ENCODE results near the gene SCUBE1. TPM values are rescaled to one million over a fixed set of nuclear protein-coding genes. Genes with fewer than 3 reads are reported as not detected.

Gene SCUBE1
- total RNA-seq, 2 experiments from 2014 or later, result 0.07 TPM; not detected in 1

DNA sequence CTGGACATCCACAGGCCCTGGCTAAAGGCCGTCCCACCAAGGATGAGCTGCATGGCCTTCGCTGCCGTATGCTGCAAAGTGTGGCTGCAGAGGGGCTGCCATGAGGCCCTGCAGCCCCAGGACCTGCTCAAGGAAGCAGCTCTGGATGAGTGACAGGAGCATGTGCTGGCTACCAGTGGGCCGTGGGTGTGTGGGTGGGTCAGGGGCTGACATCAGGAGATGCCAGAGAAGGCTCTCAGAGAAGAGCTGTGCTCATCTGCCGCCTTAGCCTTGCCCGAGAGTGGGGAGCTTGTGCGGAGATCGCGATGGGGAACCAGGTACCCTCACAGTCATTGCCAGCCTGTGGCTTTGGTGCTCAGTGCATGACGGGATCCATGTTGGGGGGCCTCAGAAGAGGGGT lies 41.3 kb downstream of the SCUBE1 start:
- POLR2A ChIA-PET, result no interaction called here
- Mint-ChIP-seq H3K36me3 (ENCODE audit: low read depth) (no peaks in the 10 kb centered on the region), H3K4me3 (no peak overlapping the region), H3K27me3 (no peaks in the 10 kb centered on the region), H3K4me1 (ENCODE audit: low read depth) (no peaks in the 10 kb centered on the region), H3K27ac (no peak overlapping the region), H3K9me3 (no peaks in the 10 kb centered on the region)
- intact Hi-C loops (cut with micrococcal nuclease), result no loop called here
- ATAC-seq (no peak), DNase-seq (no peak)
- TF ChIP-seq, protein P1, sequence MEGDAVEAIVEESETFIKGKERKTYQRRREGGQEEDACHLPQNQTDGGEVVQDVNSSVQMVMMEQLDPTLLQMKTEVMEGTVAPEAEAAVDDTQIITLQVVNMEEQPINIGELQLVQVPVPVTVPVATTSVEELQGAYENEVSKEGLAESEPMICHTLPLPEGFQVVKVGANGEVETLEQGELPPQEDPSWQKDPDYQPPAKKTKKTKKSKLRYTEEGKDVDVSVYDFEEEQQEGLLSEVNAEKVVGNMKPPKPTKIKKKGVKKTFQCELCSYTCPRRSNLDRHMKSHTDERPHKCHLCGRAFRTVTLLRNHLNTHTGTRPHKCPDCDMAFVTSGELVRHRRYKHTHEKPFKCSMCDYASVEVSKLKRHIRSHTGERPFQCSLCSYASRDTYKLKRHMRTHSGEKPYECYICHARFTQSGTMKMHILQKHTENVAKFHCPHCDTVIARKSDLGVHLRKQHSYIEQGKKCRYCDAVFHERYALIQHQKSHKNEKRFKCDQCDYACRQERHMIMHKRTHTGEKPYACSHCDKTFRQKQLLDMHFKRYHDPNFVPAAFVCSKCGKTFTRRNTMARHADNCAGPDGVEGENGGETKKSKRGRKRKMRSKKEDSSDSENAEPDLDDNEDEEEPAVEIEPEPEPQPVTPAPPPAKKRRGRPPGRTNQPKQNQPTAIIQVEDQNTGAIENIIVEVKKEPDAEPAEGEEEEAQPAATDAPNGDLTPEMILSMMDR (IDR thresholded peaks at IDR 0.05), result no peak
- CTCF ChIA-PET, result interaction anchor here (1.0 kb wide), 1 partner anchor 29 kb away, joined by 3 read pairs; no protein-coding TSS in a partner anchor

DNA sequence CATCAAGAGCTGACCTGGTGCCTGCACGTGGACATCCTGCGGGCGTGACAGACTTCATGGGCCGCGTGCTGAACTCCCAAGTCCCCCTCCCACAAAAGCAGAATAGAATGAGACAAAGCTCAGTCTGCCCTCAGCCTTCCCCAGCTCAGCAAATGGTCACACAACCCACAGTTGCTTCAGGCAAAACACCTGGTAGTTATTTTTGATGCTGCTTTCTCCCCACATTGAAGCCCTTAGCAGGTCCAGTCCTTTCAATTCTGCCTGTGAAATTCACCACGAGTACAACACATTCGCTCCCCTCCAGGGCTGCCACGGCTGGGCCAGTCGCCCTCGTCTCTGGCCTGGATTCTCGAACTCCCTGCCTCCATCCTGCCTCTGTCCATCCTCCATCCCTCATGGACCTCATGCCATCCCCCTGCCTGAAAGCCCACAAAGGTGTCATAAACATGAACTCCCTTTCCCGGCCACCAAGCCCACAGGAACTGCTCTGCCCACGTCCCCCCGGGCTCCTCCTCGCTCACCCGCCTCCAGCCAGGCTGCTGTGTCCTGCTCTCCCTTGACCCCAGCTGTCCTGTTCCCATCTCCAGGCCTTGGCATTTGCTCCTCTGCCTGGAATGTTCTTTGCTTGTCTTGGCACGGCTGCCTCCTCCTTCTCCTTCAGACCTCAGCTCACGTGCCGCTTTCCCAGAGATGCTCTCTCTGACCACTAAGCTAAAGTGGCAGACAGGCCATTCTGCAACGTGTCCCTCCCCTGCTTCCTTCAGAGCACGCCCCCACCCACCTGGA lies 42.1 kb downstream of the SCUBE1 start:
- no peak overlapping the region for H3K4me3 Mint-ChIP-seq
- DNase-seq (no peak), ATAC-seq (no peak)
- TF ChIP-seq, protein P1 (IDR thresholded peaks at IDR 0.05), result no peak
- CTCF ChIA-PET, result interaction anchor here (1.0 kb wide), 1 partner anchor 27 kb away, joined by 4 read pairs; no protein-coding TSS in a partner anchor
- POLR2A ChIA-PET, result interaction anchor here (1.2 kb wide), 1 partner anchor 41 kb away, joined by 4 read pairs; no protein-coding TSS in a partner anchor
- H3K27me3 Mint-ChIP-seq, result no peaks in the 10 kb centered on the region
- no peak overlapping the region for H3K27ac Mint-ChIP-seq
- H3K36me3 Mint-ChIP-seq (ENCODE audit: low read depth), result no peaks in the 10 kb centered on the region
- intact Hi-C loops (cut with micrococcal nuclease), result no loop called here
- H3K9me3 Mint-ChIP-seq, result no peaks in the 10 kb centered on the region
- no peaks in the 10 kb centered on the region for H3K4me1 Mint-ChIP-seq (ENCODE audit: low read depth)

DNA sequence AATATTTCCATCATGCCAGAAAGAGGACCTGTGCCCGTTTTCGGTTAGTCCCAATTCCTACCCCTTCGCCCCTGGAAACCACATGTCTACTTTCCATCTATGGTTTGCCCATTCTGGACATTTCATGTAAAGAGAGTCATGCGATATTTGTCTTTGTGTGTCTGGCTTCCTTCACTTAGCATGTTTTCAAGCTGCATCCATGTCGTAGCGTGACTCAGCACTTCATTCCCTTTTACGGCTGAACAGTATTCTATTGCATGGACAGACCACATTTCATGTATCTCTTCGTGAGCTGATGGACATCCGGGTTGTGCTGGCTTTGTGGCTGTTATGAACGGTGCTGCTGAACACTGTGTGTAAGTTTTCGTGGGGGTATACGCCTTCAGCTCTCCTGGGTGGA lies 43.4 kb downstream of the SCUBE1 start:
- H3K27ac Mint-ChIP-seq, result no peak overlapping the region
- no peaks in the 10 kb centered on the region for H3K4me1 Mint-ChIP-seq (ENCODE audit: low read depth)
- CTCF ChIA-PET, result no interaction called here
- DNase-seq, result no peak
- TF ChIP-seq, protein P1 (IDR thresholded peaks at IDR 0.05), result no peak
- no peaks in the 10 kb centered on the region for H3K36me3 Mint-ChIP-seq (ENCODE audit: low read depth)
- intact Hi-C loops (cut with micrococcal nuclease), result no loop called here
- H3K4me3 Mint-ChIP-seq, result no peak overlapping the region
- H3K27me3 Mint-ChIP-seq, result no peaks in the 10 kb centered on the region
- no peaks in the 10 kb centered on the region for H3K9me3 Mint-ChIP-seq
- POLR2A ChIA-PET, result no interaction called here
- ATAC-seq, result no peak

DNA sequence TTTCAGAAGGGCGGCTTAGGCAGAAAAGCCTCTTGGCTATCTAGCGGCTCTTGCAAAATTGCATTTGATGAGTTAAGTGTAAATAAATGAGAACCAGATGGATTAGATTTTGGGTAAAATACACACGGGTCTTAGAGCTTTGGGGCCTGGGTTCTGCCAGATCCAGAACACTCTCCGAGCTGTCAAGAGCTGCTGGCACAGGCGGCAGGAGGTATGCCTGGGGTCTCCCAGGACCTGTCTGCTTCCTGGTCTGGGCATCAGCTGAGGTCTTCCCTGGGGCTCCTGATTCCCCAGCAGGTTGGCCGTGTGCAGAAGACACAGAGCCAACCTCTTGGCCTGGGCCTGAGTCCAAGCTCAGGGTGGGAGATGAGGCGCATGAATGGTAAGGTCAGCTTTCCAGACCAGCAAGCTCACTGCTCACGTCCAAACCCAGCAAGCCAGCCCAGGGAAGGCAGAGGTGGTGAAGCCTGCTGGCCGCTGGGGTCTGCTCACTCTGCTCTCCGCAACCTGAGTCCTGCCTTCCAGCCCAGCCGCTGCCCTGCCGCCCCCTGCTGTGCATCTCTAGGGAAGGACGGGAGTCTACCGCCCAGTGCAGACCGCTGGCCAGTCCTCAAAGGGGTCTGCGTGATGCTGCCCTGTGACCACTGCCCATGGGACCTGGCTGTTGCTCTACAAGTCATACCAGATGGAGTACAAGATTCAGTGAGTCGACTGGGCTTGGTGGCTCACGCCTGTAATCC lies 44.9 kb downstream of the SCUBE1 start:
- ChIA-PET CTCF (interaction anchor here (1.6 to 1.7 kb wide), 2 partner anchors 48 to 67 kb away, joined by 5 read pairs; no protein-coding TSS in a partner anchor), POLR2A (no interaction called here)
- Mint-ChIP-seq H3K9me3 (no peaks in the 10 kb centered on the region), H3K36me3 (ENCODE audit: low read depth) (no peaks in the 10 kb centered on the region), H3K27me3 (no peaks in the 10 kb centered on the region), H3K4me3 (no peak overlapping the region), H3K4me1 (ENCODE audit: low read depth) (no peaks in the 10 kb centered on the region), H3K27ac (no peak overlapping the region)
- intact Hi-C loops (cut with micrococcal nuclease), result no loop called here
- TF ChIP-seq, protein P1 (IDR thresholded peaks at IDR 0.05), result no peak
- no peak for ATAC-seq
- DNase-seq, result no peak
